Ovary (tissue), 3 donors: ENCODE measurements around the gene DPM1.

Source experiments
- EP300 ChIP-seq: sonication (generic); formaldehyde crosslinking; IDR thresholded peaks from one replicate; pipeline ENCODE4 v1.6.1; 2017; ENCODE audit warnings: antibody characterized with exemption
- POLR2A ChIP-seq: fragments of 450-650 bp; IDR thresholded peaks from one replicate; pipeline ENCODE4 v1.6.1; 2017; ENCODE audit warnings: antibody characterized with exemption, mild to moderate bottlenecking, moderate library complexity
- TF ChIP-seq, protein P1 (sequence below), 3 donors: fragments of 450-650 bp in 2 of 3; fragments of 200-600 bp in 1 of 3; IDR thresholded peaks; one replicate each; pipeline versions ENCODE4 v1.5.1 to v1.8.0; 2016 to 2022; ENCODE audit warnings: antibody characterized with exemption in 3 of 3, mild to moderate bottlenecking in 1 of 3
- donor health status: DM: no; HTN: no; CAD: no.

DNA sequence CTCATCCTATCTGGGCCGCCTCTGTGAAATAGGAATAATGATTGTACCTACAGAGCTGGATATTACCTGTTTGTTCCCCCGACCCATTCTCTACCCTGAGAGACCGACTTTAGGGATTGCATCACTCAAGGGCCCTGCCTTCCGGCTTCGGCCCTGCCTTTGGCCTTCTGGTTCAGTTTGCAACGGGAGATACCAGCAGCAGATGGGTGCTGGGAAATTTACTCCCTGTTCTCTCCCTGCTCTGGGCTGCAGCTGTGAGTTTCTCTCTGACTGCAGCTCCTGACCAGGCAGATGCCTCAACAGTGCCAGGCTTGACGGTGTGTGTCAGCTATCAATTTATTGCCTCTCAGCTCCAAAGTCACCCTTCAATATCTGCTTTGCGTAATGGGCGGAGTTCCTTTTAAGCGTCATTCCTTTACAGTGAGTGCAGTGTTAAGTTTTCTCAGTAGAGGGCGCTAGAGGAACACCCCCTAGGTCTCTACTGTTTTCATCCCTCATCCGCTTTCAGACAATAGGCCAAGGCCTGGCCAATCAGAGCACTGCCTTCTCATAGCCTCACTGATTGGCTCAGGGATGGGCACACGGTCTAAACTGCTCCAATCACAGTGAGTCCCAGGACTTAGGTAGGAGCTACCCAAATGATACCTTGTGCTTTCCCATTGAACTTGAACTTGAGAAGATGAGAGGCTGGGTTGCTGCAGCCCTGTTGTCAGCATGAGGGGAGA lies 34.6 kb upstream of the DPM1 start:
- TF ChIP-seq, protein P1, sequence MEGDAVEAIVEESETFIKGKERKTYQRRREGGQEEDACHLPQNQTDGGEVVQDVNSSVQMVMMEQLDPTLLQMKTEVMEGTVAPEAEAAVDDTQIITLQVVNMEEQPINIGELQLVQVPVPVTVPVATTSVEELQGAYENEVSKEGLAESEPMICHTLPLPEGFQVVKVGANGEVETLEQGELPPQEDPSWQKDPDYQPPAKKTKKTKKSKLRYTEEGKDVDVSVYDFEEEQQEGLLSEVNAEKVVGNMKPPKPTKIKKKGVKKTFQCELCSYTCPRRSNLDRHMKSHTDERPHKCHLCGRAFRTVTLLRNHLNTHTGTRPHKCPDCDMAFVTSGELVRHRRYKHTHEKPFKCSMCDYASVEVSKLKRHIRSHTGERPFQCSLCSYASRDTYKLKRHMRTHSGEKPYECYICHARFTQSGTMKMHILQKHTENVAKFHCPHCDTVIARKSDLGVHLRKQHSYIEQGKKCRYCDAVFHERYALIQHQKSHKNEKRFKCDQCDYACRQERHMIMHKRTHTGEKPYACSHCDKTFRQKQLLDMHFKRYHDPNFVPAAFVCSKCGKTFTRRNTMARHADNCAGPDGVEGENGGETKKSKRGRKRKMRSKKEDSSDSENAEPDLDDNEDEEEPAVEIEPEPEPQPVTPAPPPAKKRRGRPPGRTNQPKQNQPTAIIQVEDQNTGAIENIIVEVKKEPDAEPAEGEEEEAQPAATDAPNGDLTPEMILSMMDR (IDR thresholded peaks at IDR 0.05), result no peak
- TF ChIP-seq POLR2A (no peak), EP300 (no peak)
